Pancreas (tissue), 10 donors: ENCODE data around the gene SLC43A3. TPM values are rescaled to one million over a fixed set of nuclear protein-coding genes. Genes with fewer than 3 reads are reported as not detected.
"Not testable (repeated sequence)": the region's sequence is repeated elsewhere in the genome, so short reads cannot be mapped to it uniquely, and the experiment has no call there.

Source experiments
- ATAC-seq, 4 donors: fragments of 200-7000 bp; cut with Tn5 transposase; one replicate each; pipeline versions ENCODE4 v1.8.0 to v1.9.1; 2020; ENCODE audit warnings: mild to moderate bottlenecking in 4 of 4, moderate library complexity in 4 of 4
- DNase-seq, 6 donors: peaks; one replicate each; pipeline ENCODE4 v3.0.0-alpha.2; 2020
- FAIRE-seq: peaks from 2 replicates; lab custom pipeline; 2012; peaks lifted over from hg19 to GRCh38; lab: Jason Lieb, UNC
- H3K27ac ChIP-seq, 4 donors: fragments of 200-600 bp; sonication (generic); 1 replicate in 3 of 4; 2 replicates in 1 of 4; pipeline versions ENCODE4 v1.5.0 to v1.8.0; 2020
- H3K27me3 ChIP-seq, 4 donors: fragments of 200-600 bp; one replicate each; pipeline ENCODE4 v1.8.0; 2021
- H3K36me3 ChIP-seq, 3 donors: fragments of 200-600 bp; sonication (generic) in 1 of 3; one replicate each; pipeline versions ENCODE4 v1.5.0 to v1.8.0; 2020 to 2021
- H3K4me1 ChIP-seq, 3 donors: fragments of 200-600 bp; one replicate each; pipeline ENCODE4 v1.8.0; 2021
- H3K4me3 ChIP-seq, 4 donors: fragments of 200-600 bp; sonication (generic) in 2 of 4; one replicate each; pipeline versions ENCODE4 v1.5.0 to v1.8.0; 2020 to 2021
- H3K9me3 ChIP-seq, 4 donors: fragments of 200-600 bp; one replicate each; pipeline ENCODE4 v1.8.0; 2021
- WGBS, 2 donors: extraction: QIAGEN DNeasy Blood & Tissue Kit; methylation state at CpG; one replicate each; pipeline ENCODE4 v1.1.7; 2013; 5-methylcytosine and 5-hydroxymethylcytosine counted together
- intact Hi-C, 3 donors: fragments of 100-400 bp; cut with DNase I; formaldehyde crosslinking; loops; one replicate each; pipeline versions ENCODE4 v1.11.1 to v1.14.2; 2022
- polyA plus RNA-seq, 2 donors: library from polyadenylated mRNA; stranded (reverse); fragments of 200-250 nt; gene quantifications; one replicate each; pipeline ENCODE4 v1.2.3, GENCODE V29; 2013
- total RNA-seq, 6 donors: library from RNA; stranded (reverse); fragmentation: NEBNext Ultra II Directional in 4 of 6; extraction: Animal tissue kit (Norgen Biotek cat#: 25700) in 4 of 6; gene quantifications; one replicate each; pipeline versions ENCODE4 v1.2.1 to v1.2.4, GENCODE V29; 2021 to 2023
- TF ChIP-seq, protein P1 (sequence below), 4 donors: fragments of 200-600 bp; sonication (generic) in 3 of 4; IDR thresholded peaks; one replicate each; pipeline versions ENCODE4 v1.5.0 to v1.8.0; 2021; ENCODE audit warnings: antibody characterized with exemption in 4 of 4
- donor health status: healthy with polysubstance abuse.
- donor health status: DM: no; HTN: no; CAD: no; lungs with moderate emphysema.
- donor health status: DM: no; HTN: no; CAD: no.
- donor health status: control.
- donor health status: control.
- donor health status: Bipolar disorder and iron deficiency.
- donor health status: DM: yes; HTN: yes; CAD: no.
- donor health status: DM: no; HTN: no; CAD: no.
- donor health status: DM: no; HTN: no; CAD: no.
- donor health status: DM: yes; HTN: yes; CAD: no.

The SLC43A3 gene
- total and polyA plus RNA-seq, 8 donors = 6.7 to 34.9 (median 13.7) TPM

DNA sequence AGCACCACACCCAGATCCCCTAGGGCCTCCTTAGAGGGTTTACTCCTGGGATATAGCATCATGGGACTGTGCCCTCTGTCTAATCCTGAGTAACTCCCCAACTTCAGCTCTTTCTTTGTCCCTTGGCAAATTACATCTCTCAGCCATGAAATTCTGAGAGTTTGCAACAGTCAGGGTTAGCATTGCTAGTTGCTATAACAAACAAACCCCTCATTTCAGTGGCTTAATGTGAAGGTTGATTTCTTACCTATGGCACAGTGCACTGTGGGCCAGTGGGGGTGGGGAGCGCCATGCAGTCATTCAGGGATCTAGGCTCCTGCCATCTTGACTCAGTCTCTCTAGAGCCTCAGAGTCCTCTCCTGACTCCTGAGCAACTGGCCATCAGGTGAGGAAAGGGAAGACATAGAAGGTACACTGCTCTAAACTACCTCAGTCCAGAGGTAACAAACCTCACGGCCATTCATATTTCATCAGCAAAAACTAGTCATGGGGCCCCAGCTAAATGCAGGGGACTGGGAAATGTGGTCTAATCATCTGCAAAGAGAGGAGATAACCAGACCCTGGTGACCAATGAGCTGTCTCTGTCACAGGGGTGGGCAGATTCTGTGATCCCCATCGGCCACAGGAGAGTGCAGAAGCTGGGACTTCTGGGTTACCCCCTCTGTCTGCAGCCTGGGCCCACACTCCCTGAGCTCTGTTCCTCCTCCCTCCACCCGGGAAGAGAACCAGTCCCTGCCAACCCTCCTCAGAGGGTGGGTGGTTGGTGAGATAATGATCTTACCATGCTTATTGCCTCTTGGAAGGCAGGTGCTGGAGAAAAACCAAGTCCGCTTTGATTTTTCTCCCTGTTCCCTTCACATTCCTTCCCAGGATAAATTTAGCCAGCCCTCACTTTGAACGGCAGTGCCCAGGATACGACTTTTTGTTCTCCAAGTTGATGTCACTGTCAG, 63.5 kb downstream of the SLC43A3 start:
- no peak for DNase-seq
- intact Hi-C loops = no loop called here
- 44 to 56% methylated on average over 7 of the region's 7 CpGs for WGBS, 2 donors
- H3K36me3 ChIP-seq = no peaks in the 10 kb centered on the region
- H3K27me3 ChIP-seq = no peaks in the 10 kb centered on the region
- H3K27ac ChIP-seq = peak overlapping the region in 1 of 4 donors; percentile 37
- no peak for FAIRE-seq
- H3K4me3 ChIP-seq = no peak overlapping the region
- TF ChIP-seq, protein P1, sequence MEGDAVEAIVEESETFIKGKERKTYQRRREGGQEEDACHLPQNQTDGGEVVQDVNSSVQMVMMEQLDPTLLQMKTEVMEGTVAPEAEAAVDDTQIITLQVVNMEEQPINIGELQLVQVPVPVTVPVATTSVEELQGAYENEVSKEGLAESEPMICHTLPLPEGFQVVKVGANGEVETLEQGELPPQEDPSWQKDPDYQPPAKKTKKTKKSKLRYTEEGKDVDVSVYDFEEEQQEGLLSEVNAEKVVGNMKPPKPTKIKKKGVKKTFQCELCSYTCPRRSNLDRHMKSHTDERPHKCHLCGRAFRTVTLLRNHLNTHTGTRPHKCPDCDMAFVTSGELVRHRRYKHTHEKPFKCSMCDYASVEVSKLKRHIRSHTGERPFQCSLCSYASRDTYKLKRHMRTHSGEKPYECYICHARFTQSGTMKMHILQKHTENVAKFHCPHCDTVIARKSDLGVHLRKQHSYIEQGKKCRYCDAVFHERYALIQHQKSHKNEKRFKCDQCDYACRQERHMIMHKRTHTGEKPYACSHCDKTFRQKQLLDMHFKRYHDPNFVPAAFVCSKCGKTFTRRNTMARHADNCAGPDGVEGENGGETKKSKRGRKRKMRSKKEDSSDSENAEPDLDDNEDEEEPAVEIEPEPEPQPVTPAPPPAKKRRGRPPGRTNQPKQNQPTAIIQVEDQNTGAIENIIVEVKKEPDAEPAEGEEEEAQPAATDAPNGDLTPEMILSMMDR (IDR thresholded peaks at IDR 0.05) = no peak
- peak in 1 of 4 donors; percentile 27 for ATAC-seq
- H3K9me3 ChIP-seq = no peaks in the 10 kb centered on the region
- H3K4me1 ChIP-seq = no peaks in the 10 kb centered on the region

DNA sequence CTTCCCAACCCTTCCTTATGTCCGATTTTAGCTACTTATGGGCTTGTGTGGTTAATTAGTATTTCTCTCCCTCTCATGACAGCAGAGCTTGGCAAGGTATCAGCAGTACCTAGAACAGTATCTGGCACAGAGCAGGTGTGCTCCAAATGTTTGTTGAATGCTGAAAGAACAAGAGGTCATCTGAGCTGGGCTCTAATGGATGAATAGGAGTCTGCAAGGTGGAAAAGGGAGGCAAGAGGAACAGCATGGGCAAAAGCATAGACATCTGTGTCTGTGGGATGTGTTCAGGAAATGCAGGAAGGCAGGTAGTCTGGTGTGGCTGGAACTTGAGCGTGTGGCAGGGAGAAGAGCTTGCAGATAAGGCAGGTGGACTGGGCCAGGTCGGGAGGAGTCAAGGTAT, 65.0 kb downstream of the SLC43A3 start:
- 58 to 78% methylated on average over 3 of the region's 3 CpGs for WGBS, 2 donors

DNA sequence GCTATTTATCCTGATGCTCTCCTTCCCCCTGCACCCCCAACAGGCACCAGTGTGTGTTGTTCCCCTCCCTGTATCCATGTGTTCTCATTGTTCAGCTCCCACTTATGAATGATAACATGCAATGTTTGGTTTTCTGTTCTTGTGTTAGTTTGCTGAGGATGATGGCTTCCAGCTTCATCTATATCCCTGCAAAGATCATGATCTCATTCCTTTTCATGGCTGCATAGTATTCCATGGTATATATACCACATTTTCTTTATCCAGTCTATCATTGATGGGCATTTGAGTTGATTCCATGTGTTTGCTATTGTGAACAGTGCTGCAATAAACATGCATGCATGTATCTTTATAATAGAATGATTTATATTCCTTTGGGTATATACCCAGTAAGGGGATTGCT, 65.5 kb downstream of the SLC43A3 start:
- H3K36me3 ChIP-seq, H3K4me1 ChIP-seq, H3K4me3 ChIP-seq, DNase-seq, ATAC-seq, H3K27ac ChIP-seq, FAIRE-seq, H3K27me3 ChIP-seq, intact Hi-C loops, H3K9me3 ChIP-seq: not testable (repeated sequence)

More for the DNA sequence above, 65.0 kb downstream of the SLC43A3 start:
- intact Hi-C loops = no loop called here
- ATAC-seq (no peak), FAIRE-seq (no peak), DNase-seq (no peak)
- Histone ChIP-seq H3K27me3 (no peaks in the 10 kb centered on the region), H3K4me3 (no peak overlapping the region), H3K9me3 (no peaks in the 10 kb centered on the region), H3K4me1 (peaks cover 0 to 8% (median 0%) of the 10 kb centered on the region in 3 donors), H3K27ac (no peak overlapping the region), H3K36me3 (no peaks in the 10 kb centered on the region)
- TF ChIP-seq, protein P1 (IDR thresholded peaks at IDR 0.05) = no peak

DNA sequence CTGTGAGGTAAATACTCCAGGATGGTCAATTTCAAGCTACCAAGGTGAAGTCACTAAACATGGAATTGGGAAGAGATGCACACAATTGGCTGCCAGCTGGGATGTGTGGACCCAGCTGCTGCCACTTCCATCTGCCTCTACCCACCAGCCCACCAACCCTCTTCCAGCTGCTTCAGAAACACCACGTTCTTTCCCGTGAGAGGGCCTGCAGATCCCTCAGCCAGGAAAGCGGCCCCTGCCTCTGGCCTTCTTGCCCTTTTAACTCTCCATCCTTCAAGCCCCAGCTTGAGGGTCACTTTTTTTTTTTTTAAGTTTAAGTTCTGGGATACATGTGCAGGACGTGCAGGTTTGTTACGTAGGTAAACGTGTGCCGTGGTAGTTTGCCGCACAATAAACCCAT, 65.9 kb downstream of the SLC43A3 start:
- H3K27me3 ChIP-seq = no peaks in the 10 kb centered on the region
- no peak for FAIRE-seq
- no peaks in the 10 kb centered on the region for H3K36me3 ChIP-seq
- H3K9me3 ChIP-seq = no peaks in the 10 kb centered on the region
- peaks cover 0 to 8% (median 0%) of the 10 kb centered on the region in 3 donors for H3K4me1 ChIP-seq
- H3K27ac ChIP-seq = peak overlapping the region; percentile 38 to 58 (median 39)
- ATAC-seq = no peak
- WGBS, 2 donors = 95 to 97% methylated on average over 8 of the region's 8 CpGs
- intact Hi-C loops = no loop called here
- no peak overlapping the region for H3K4me3 ChIP-seq
- no peak for DNase-seq
- TF ChIP-seq, protein P1 (IDR thresholded peaks at IDR 0.05) = no peak

DNA sequence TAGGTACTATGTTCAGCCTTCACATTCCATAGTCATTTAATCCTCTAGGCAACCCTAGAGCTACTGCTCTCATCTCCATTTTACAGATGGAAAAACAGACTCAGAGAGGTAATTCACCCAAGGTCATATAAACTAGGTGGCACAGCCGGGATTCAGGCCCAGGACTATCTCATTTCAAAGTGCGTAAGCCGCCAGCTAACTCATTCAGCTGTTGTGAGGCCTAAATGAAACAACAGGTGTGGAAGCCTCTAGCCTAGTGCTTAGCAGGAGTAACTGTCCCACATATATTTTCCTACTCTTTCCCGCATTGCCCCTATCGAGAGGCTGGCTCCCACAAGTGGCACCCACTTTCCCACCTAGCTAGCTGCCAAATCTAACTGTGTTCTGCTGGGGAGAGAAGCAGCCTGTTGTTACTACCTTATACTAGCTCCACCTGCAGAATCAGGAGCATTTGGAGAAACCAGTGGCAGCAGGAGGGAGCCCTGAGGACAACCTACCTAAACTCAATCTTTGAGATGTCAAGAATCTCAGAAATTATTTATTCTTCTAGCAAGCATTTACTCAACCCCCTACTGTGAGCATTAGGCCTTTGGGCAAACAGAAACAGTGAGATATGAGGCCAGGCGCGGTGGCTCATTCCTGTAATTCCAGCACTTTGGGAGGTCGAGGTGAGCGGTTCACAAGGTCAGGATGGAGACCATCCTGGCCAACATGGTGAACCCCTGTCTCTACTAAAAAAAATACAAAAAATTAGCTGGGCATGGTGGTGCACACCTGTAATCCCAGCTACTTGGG, 66.8 kb downstream of the SLC43A3 start:
- H3K9me3 ChIP-seq = no peaks in the 10 kb centered on the region
- intact Hi-C loops = no loop called here
- FAIRE-seq (no peak), ATAC-seq (peak; percentile 15 to 76 (median 64)), DNase-seq (peak in 1 of 6 donors; percentile 47)
- no peaks in the 10 kb centered on the region for H3K27me3 ChIP-seq
- no peaks in the 10 kb centered on the region for H3K36me3 ChIP-seq
- peak overlapping the region; percentile 39 to 58 (median 48) for H3K27ac ChIP-seq
- H3K4me3 ChIP-seq = no peak overlapping the region
- TF ChIP-seq, protein P1 (IDR thresholded peaks at IDR 0.05) = no peak
- peaks cover 0 to 8% (median 0%) of the 10 kb centered on the region in 3 donors for H3K4me1 ChIP-seq
- 60 to 66% methylated on average over 9 of the region's 9 CpGs for WGBS, 2 donors
